ENCODE measurements around the gene TSPAN5. TPM values are rescaled to one million over a fixed set of nuclear protein-coding genes. Genes with fewer than 3 reads are reported as not detected.

Gene TSPAN5
- total and polyA plus RNA-seq, 9 of the 15 experiments (the other 6 are each of a cell fraction or from before 2014, with no cell fraction given) = 0.58 to 6.6 (median 0.73) TPM

GRCh38 chr4:98685225-98686042 is 27.0 kb upstream of the TSPAN5 start:
- WGBS (ENCODE audit: insufficient coverage, low coverage, missing lambda C conversion rate) = 49% methylated on average over 8 of the region's 8 CpGs
- FAIRE-seq = no peak

GRCh38 chr4:98682719-98683118 is 24.3 kb upstream of the TSPAN5 start:
- no peak overlapping the region for H3K4me3 ChIP-seq
- H3K9me3 ChIP-seq (replicated peaks; ENCODE audit: control insufficient read depth, insufficient read depth, low read depth, low read length) = no peaks in the 10 kb centered on the region
- in situ Hi-C loops (cut with MboI) (no loop called here), intact Hi-C loops (cut with micrococcal nuclease) (no loop called here)
- no peak overlapping the region for H3K27ac ChIP-seq (ENCODE audit: extremely low read depth, low read depth, low read length)
- H3K79me2 ChIP-seq (ENCODE audit: control insufficient read depth, insufficient read depth, low read length) = no peaks in the 10 kb centered on the region
- peak overlapping the region; percentile 14; the same call in 1 of the 2 replicates for H3K4me2 ChIP-seq (ENCODE audit: insufficient read depth, low read length)
- ATAC-seq (peak; percentile 89), FAIRE-seq (peak; percentile 92), DNase-seq (ENCODE audit: extremely low read depth in 1 of 4, low spot score in 3 of 4) (peak; percentile 27 to 81 (median 54))
- H3K9me1 ChIP-seq (ENCODE audit: control insufficient read depth, insufficient read depth, low read length) = no peaks in the 10 kb centered on the region
- no TSS peak for BruUV-seq (replicated peaks)
- no peaks in the 10 kb centered on the region for H3K36me3 ChIP-seq (ENCODE audit: control insufficient read depth, insufficient read depth, low read length)
- no peak overlapping the region for H2AFZ ChIP-seq (ENCODE audit: low read depth, low read length)
- no peak overlapping the region for H3K9ac ChIP-seq (ENCODE audit: insufficient read depth in 1 of 2, low read depth in 2 of 2, low read length in 2 of 2)
- ChIA-PET CTCF (ENCODE audit: low intra/inter-chr PET ratio) (no interaction called here), POLR2A (interaction anchor here (0.6 kb wide), 2 partner anchors 12 to 259 kb away, joined by 3 read pairs; no protein-coding TSS in a partner anchor)
- no peaks in the 10 kb centered on the region for H3K27me3 ChIP-seq (ENCODE audit: control insufficient read depth in 2 of 2, insufficient read depth in 2 of 2, low read length in 2 of 2)
- peaks cover 13 to 34% of the 10 kb centered on the region in 2 experiments; a peak in 4 of 5 replicates for H3K4me1 ChIP-seq (replicated peaks in 1 of 2; ENCODE audit: control insufficient read depth in 2 of 2, insufficient read depth in 2 of 2, low read length in 2 of 2)
- 20% methylated on average over 2 of the region's 2 CpGs for WGBS (ENCODE audit: insufficient coverage, low coverage, missing lambda C conversion rate)
- no peaks in the 10 kb centered on the region for H4K20me1 ChIP-seq (replicated peaks; ENCODE audit: control insufficient read depth, insufficient read depth, low read length)
- TF ChIP-seq, protein P1, sequence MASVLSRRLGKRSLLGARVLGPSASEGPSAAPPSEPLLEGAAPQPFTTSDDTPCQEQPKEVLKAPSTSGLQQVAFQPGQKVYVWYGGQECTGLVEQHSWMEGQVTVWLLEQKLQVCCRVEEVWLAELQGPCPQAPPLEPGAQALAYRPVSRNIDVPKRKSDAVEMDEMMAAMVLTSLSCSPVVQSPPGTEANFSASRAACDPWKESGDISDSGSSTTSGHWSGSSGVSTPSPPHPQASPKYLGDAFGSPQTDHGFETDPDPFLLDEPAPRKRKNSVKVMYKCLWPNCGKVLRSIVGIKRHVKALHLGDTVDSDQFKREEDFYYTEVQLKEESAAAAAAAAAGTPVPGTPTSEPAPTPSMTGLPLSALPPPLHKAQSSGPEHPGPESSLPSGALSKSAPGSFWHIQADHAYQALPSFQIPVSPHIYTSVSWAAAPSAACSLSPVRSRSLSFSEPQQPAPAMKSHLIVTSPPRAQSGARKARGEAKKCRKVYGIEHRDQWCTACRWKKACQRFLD (CRISPR knock-in tag; IDR thresholded peaks at IDR 0.05) = 0 out of 2 replicates have a peak, but pooled peaks have one; percentile 32
- TF ChIP-seq TRIM24 (IDR thresholded peaks at IDR 0.05) = peak; percentile 84 to 86
- TF ChIP-seq ARHGAP35 (IDR thresholded peaks at IDR 0.05; ENCODE audit: partially characterized antibody) = no peak
- TF ChIP-seq NFE2 (IDR thresholded peaks at IDR 0.05; ENCODE audit: low read depth) = 0 out of 2 replicates have a peak, but pooled peaks have one; percentile 10
- TF ChIP-seq MTA2 (IDR thresholded peaks at IDR 0.05; ENCODE audit: low read depth) = peak; percentile 85
- TF ChIP-seq THRA (IDR thresholded peaks at IDR 0.05) = 0 out of 2 replicates have a peak, but pooled peaks have one; percentile 21
- TF ChIP-seq, protein P2, sequence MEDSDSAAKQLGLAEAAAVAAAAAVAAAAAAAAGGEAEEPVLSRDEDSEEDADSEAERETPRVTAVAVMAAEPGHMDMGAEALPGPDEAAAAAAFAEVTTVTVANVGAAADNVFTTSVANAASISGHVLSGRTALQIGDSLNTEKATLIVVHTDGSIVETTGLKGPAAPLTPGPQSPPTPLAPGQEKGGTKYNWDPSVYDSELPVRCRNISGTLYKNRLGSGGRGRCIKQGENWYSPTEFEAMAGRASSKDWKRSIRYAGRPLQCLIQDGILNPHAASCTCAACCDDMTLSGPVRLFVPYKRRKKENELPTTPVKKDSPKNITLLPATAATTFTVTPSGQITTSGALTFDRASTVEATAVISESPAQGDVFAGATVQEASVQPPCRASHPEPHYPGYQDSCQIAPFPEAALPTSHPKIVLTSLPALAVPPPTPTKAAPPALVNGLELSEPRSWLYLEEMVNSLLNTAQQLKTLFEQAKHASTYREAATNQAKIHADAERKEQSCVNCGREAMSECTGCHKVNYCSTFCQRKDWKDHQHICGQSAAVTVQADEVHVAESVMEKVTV (CRISPR knock-in tag; IDR thresholded peaks at IDR 0.05) = no peak

More at GRCh38 chr4:98685225-98686042, 27.0 kb upstream of the TSPAN5 start:
- no peak overlapping the region for H3K4me2 ChIP-seq (ENCODE audit: insufficient read depth, low read length)
- peaks cover 13 to 45% of the 10 kb centered on the region in 2 experiments; a peak in 4 of 5 replicates for H3K4me1 ChIP-seq (replicated peaks in 1 of 2; ENCODE audit: control insufficient read depth in 2 of 2, insufficient read depth in 2 of 2, low read length in 2 of 2)
- H3K9ac ChIP-seq (ENCODE audit: insufficient read depth in 1 of 2, low read depth in 2 of 2, low read length in 2 of 2) = no peak overlapping the region
- peak; percentile 68 for TF ChIP-seq ZNF316 (IDR thresholded peaks at IDR 0.05)
- TF ChIP-seq MTA1 (IDR thresholded peaks at IDR 0.05; ENCODE audit: borderline replicate concordance) = no peak
- peak; percentile 45 for TF ChIP-seq MAFG (tag; conservative IDR thresholded peaks at IDR 0.05)
- TF ChIP-seq BACH1 (tag; IDR thresholded peaks at IDR 0.05) = no peak
- TF ChIP-seq MAFF (IDR thresholded peaks at IDR 0.05; ENCODE audit: low read length) = peak; percentile 41; the same call in 1 of the 2 replicates
- no peak for TF ChIP-seq PHTF2 (CRISPR knock-in tag; IDR thresholded peaks at IDR 0.05)
- peak; percentile 65 for TF ChIP-seq C11orf30 (IDR thresholded peaks at IDR 0.05; ENCODE audit: low read depth)
- TF ChIP-seq NFIC (IDR thresholded peaks at IDR 0.05) = peak; percentile 69
- no TSS peak for BruUV-seq (replicated peaks)
- H3K9me1 ChIP-seq (ENCODE audit: control insufficient read depth, insufficient read depth, low read length) = no peaks in the 10 kb centered on the region
- CTCF ChIA-PET (ENCODE audit: low intra/inter-chr PET ratio) = no interaction called here
- no peak for ATAC-seq
- intact Hi-C loops (cut with micrococcal nuclease) = no loop called here
- H4K20me1 ChIP-seq (replicated peaks; ENCODE audit: control insufficient read depth, insufficient read depth, low read length) = no peaks in the 10 kb centered on the region
- H2AFZ ChIP-seq (ENCODE audit: low read depth, low read length) = no peak overlapping the region
- in situ Hi-C loops (cut with MboI) = no loop called here
- no peaks in the 10 kb centered on the region for H3K9me3 ChIP-seq (replicated peaks; ENCODE audit: control insufficient read depth, insufficient read depth, low read depth, low read length)
- no peaks in the 10 kb centered on the region for H3K36me3 ChIP-seq (ENCODE audit: control insufficient read depth, insufficient read depth, low read length)
- no peaks in the 10 kb centered on the region for H3K79me2 ChIP-seq (ENCODE audit: control insufficient read depth, insufficient read depth, low read length)
- POLR2A ChIA-PET = interaction anchor here (0.7 kb wide), 1 partner anchor 697 kb away, joined by 3 read pairs; no protein-coding TSS in a partner anchor
- H3K27me3 ChIP-seq (ENCODE audit: control insufficient read depth in 2 of 2, insufficient read depth in 2 of 2, low read length in 2 of 2) = no peaks in the 10 kb centered on the region
- no peak for DNase-seq (ENCODE audit: extremely low read depth in 1 of 4, low spot score in 3 of 4)
- H3K4me3 ChIP-seq = no peak overlapping the region
- H3K27ac ChIP-seq (ENCODE audit: extremely low read depth, low read depth, low read length) = no peak overlapping the region

All from K562 (cell line).